22Rv1 (cell line): ENCODE results near the gene NNMT.

Source experiments
- CTCF ChIP-seq: fragments of 450-650 bp; IDR thresholded peaks from 2 replicates; pipeline ENCODE4 v1.5.1; 2017; ENCODE audit warnings: mild to moderate bottlenecking
- ZFX ChIP-seq: fragments of 450-650 bp; IDR thresholded peaks from 2 replicates; pipeline ENCODE4 v1.6.1; 2017; ENCODE audit warnings: antibody characterized with exemption, borderline replicate concordance

GRCh38 chr11:114259124-114259526 lies 37.1 kb upstream of the NNMT start:
- TF ChIP-seq CTCF, result no peak
- TF ChIP-seq ZFX, result no peak
